Measurements from ENCODE around the gene COL15A1.

Gene COL15A1

GRCh38 chr9:98949565-98949964 lies 5.9 kb downstream of the COL15A1 start:
- no peak for DNase-seq (ENCODE audit: low spot score)

GRCh38 chr9:98950262-98950661 lies 6.6 kb downstream of the COL15A1 start:
- no peak for DNase-seq (ENCODE audit: low spot score)

- DNase-seq (ENCODE audit: low spot score) = no peak
Observed at GRCh38 chr9:98951967-98952366, 8.3 kb downstream of the COL15A1 start.

DNA sequence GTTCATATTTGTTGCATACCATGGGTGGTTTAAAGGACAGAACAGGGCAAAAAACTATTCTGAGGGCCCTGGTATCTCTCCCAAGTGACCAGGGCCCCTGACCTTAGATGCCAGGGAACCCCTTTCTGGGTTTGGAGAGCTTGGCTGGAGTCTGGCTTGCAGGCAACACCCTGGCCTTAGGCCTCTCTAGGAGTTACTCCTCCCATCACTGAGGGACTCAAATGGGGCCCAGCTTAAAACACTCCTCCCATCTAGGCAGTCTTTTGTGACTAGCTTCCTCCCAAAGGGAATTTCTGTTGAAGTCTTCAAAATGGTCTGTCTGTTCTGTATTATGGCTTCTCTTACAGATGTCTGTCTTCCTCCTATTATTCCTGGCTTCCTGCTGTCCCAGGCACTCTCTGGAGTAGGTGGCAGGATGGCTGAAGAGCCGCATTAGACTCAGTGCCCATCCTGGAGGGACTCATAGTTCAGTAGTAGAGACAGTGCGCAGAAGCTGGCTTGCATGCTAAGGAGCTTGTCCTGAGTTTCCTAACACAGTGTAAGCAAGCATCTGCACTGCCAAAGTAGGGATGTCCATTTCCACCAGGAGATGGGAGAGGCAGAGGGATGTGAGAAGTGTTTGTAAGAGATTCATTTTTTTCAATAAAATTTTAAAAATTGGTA lies 10.0 kb downstream of the COL15A1 start:
- DNase-seq (ENCODE audit: low spot score) = no peak

- DNase-seq (ENCODE audit: low spot score) = no peak
Observed at GRCh38 chr9:98954244-98954610, 10.5 kb downstream of the COL15A1 start.

GRCh38 chr9:98955259-98955658 lies 11.6 kb downstream of the COL15A1 start:
- no peak for DNase-seq (ENCODE audit: low spot score)

- no peak for DNase-seq (ENCODE audit: low spot score)
Observed at GRCh38 chr9:98957826-98958225, 14.1 kb downstream of the COL15A1 start.

GRCh38 chr9:98958271-98958984 lies 14.7 kb downstream of the COL15A1 start:
- DNase-seq (ENCODE audit: low spot score) = no peak

DNA sequence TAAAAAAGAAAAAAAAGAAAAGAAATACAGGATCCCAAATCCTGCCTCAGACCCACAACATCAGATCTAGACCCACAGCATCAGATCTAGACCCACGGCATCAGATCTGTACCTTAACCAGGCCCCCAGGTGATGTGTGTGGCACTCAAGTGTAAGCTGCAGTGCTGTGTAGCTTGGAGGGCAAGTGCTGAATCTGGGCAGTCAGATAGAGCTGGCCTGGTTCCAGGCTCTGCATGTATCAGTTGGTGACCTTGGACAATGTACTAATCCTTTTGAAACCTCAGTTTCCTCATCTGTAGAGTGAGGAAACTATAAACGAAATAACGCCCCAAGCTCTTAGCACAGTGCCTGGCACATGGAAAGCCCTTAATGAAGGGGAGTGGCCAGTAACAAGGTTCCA lies 16.7 kb downstream of the COL15A1 start:
- no peak for DNase-seq (ENCODE audit: low spot score)

DNA sequence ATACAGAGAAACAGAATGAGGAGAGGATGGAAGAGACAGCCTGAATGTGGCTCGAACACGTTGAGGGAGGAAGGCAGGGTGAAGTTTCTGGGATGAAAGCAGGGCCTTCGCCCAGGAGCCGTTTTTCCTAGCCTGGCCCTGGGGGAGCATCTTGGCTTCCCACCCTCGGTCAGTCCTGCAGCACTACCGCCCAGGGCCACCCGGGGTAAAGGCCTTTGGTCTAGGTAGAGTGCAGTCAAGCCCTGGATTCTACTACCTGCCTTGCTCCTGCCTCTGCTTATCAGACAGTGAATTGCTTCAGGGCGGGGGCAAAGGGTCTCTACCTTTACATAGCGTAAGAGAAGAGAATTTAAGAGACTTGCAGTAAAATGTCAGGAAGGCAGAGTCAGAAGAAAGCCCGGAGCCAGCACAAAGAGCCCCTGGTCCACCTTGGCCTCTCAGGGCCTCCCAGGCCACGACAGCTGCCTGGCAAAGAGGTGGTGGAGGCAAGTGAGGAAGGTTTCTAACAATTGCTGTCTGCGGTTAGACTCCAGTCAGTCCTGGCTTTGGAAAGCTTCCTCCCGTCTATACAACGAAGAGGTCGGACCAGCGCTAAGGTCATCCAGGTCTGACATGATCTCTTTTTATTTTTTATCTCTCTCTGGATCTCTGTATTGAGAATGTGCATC lies 17.9 kb downstream of the COL15A1 start:
- no peak for DNase-seq (ENCODE audit: low spot score)

GRCh38 chr9:98962181-98962560 lies 18.5 kb downstream of the COL15A1 start:
- no peak for DNase-seq (ENCODE audit: low spot score)

GRCh38 chr9:98962861-98963260 lies 19.2 kb downstream of the COL15A1 start:
- DNase-seq (ENCODE audit: low spot score) = no peak

GRCh38 chr9:98964201-98964600 lies 20.5 kb downstream of the COL15A1 start:
- DNase-seq (ENCODE audit: low spot score) = no peak

DNA sequence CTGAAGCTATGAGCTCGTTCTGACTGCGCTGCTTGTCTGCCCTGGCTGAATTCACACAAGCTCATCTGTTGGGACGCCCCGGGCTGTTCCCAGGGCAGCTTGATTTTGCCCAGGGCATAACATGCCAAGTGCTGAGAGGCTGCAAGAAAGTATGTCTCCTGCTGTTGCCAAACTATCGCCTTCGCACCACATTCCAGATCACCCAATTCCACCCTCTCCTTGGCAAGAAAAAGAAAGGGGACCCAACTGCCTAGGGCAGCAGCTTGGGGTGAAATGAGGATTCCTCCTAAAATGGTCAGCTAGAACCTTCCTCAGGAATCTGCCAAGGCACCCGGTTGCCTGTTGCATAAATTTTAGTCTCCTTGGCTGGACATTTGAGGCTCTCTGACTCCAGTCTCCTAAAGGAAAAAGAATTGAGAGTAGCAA lies 21.2 kb downstream of the COL15A1 start:
- DNase-seq (ENCODE audit: low spot score) = no peak

DNA sequence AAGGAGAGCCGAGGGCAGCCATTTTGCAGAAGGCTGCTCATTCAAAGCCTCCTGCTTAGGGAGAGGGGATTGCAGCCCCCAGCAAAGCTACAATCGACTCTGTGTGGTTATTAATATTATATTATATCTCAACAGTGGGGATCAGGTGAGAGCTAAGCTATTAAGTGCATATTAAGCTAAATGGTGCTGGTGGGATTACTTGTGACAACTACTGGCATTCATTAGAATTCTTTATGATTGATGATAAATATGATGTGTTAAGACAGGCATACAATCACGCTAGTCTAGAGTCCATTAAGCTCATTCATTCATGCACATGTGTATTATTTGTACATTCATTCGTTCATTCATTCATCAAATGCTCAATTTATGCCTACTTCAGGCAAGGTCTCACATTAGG lies 23.0 kb downstream of the COL15A1 start:
- no peak for DNase-seq (ENCODE audit: low spot score)

GRCh38 chr9:98967257-98967656 lies 23.6 kb downstream of the COL15A1 start:
- no peak for DNase-seq (ENCODE audit: low spot score)

GRCh38 chr9:98967680-98968079 lies 24.0 kb downstream of the COL15A1 start:
- DNase-seq (ENCODE audit: low spot score) = no peak

- no peak for DNase-seq (ENCODE audit: low spot score)
Observed at GRCh38 chr9:98968601-98969337, 25.1 kb downstream of the COL15A1 start.

DNA sequence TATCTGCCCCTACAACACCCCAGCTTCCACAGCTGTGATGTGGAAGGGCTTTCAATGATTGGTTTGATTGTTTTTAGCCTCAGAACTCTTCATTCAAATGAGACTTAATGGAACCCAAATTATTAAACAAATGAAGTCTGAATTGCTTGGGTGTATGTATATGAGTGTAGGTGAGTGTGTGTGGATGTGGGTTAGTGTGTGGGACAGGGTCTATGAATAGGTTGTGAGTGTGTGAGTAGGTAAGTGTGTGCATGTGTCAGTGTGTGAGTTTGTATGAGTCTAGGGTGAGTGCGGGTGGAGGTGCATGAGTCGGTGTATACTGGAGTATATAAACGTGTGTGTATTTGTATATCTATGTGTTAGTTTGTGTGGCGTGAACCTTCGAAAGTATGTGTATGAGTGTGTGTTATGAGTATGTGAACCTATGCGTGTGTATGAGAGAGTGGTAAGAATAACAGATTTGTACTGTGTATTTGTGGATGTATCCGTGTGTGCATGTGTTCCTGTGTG lies 26.9 kb downstream of the COL15A1 start:
- no peak for DNase-seq (ENCODE audit: low spot score)

DNA sequence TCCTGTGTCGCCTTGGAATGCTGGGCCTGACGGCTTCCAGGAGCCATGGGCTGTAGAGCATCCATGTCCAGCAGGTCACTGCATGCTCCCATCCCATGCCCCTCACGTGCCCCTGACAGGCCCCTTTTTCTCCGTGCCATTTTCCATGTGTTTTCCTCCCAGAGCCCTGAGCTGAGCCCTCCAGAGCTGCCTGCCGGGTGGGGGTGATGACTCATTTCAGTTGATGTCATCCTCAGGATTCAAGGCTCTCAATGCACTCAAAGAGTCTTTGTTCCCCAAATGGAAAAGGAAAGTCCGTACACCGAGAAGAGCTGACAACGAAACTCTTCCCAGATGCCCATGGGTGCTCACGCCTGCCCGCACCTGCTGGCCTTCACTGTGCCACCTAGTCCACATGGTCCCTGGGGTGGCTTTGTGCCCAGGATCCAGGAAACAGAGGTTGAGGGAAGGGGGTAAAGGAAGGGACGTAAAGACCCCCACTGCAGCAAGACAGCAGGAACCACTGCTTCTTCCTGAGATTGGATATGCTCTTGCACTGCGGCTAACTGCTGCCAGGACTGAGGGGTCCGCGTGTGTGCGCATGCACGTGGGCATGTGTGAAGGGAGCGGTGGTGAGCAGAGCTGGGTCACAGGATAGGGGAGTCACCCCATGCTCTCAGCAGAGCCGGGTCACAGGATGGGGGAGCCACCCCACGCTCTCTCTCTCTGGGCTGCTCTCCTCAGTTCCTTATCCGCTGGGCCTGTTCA lies 27.6 kb downstream of the COL15A1 start:
- no peak for DNase-seq (ENCODE audit: low spot score)

GRCh38 chr9:98971915-98972223 lies 28.2 kb downstream of the COL15A1 start:
- no peak for DNase-seq (ENCODE audit: low spot score)

DNA sequence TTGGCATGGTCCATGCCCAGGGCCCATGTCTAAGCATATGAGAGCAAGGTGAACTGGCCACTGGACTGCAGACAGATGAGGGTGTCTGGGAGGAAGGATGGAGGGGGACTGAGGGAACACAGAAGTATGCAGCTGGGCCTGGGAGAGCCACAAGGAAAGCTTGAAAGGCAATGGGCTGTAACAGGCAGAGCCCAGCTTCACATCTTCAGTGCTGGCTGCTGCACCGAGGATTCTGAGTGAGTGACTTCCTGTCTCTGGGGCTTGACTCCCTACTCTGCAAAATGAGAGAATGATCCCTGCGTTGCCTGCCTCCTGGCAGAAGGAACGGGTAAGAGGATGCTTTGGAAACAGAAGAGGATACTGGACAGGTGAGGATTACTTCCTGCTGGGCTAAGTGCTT lies 29.0 kb downstream of the COL15A1 start:
- no peak for DNase-seq (ENCODE audit: low spot score)
